Naive thymus-derived CD8-positive, alpha-beta T cell (primary cell): ENCODE results near the gene SOHLH2. TPM values are rescaled to one million over a fixed set of nuclear protein-coding genes. Genes with fewer than 3 reads are reported as not detected.

Experiments used
- ATAC-seq, 2 donors: fragments of 150-1000 bp; cut with Tn5 transposase in 1 of 2; sonication (Bioruptor Pico), chemical (Tn5 transposase) in 1 of 2; 1 replicate in 1 of 2; 2 replicates in 1 of 2; pipeline ENCODE4 v1.10.0; 2021; ENCODE audit warnings: mild to moderate bottlenecking in 2 of 2, moderate library complexity in 2 of 2
- POLR2A ChIA-PET: fragments of 350-600 bp; sonication (Branson Sonifier 250); formaldehyde crosslinking; loops from one replicate; lab custom pipeline; 2021; ENCODE audit warnings: antibody characterized with exemption; lab: Charles Lee
- DNase-seq, 10 donors: peaks; one replicate each; pipeline versions ENCODE4 v3.0.0 to v3.0.0-alpha.2; 2020 to 2022
- H3K27ac Mint-ChIP-seq, 10 donors: one replicate each; pipeline ENCODE4 v1.8.0; 2020 to 2022; ENCODE audit warnings: mild to moderate bottlenecking in 10 of 10, mixed read lengths in 10 of 10, moderate library complexity in 4 of 10, inconsistent platforms in 1 of 10
- H3K27me3 Mint-ChIP-seq, 5 donors: one replicate each; pipeline ENCODE4 v1.8.0; 2021 to 2022; ENCODE audit warnings: mixed read lengths in 5 of 5
- H3K36me3 Mint-ChIP-seq, 3 donors: one replicate each; pipeline ENCODE4 v1.8.0; 2020 to 2022; ENCODE audit warnings: mixed read lengths in 3 of 3, mild to moderate bottlenecking in 2 of 3, inconsistent platforms in 1 of 3
- H3K4me1 Mint-ChIP-seq, 4 donors: one replicate each; pipeline ENCODE4 v1.8.0; 2021 to 2022; ENCODE audit warnings: mixed read lengths in 4 of 4
- H3K4me3 Mint-ChIP-seq, 10 donors: one replicate each; pipeline ENCODE4 v1.8.0; 2020 to 2022; ENCODE audit warnings: mild to moderate bottlenecking in 10 of 10, mixed read lengths in 10 of 10, moderate library complexity in 6 of 10, inconsistent platforms in 1 of 10
- H3K9me3 Mint-ChIP-seq, 9 donors: one replicate each; pipeline ENCODE4 v1.8.0; 2020 to 2022; ENCODE audit warnings: mixed read lengths in 9 of 9, mild to moderate bottlenecking in 3 of 9, inconsistent platforms in 1 of 9, moderate library complexity in 1 of 9
- polyA plus RNA-seq, 3 donors: library from polyadenylated mRNA; unstranded; fragments of 300-500 nt; fragmentation: Illumina TruSeq; gene quantifications; one replicate each; pipeline ENCODE4 v1.2.3, GENCODE V29; 2021
- total RNA-seq, 8 experiments: library from RNA in 2 of 8; stranded (reverse) in 2 of 8; gene quantifications; one replicate each; pipeline ENCODE4 v1.2.3 and lab custom pipeline; 2021 to 2026

SOHLH2 gene
- total and polyA plus RNA-seq, 5 experiments from 2014 or later: not detected

GRCh38 chr13:36219883-36220282 is 5.5 kb upstream of the SOHLH2 start:
- H3K4me3 Mint-ChIP-seq: no peak overlapping the region
- peaks cover 0 to 5% (median under 1%) of the 10 kb centered on the region in 3 donors for H3K36me3 Mint-ChIP-seq
- POLR2A ChIA-PET: no interaction called here
- DNase-seq (no peak), ATAC-seq (no peak)
- peaks cover 0 to 2% (median 0%) of the 10 kb centered on the region in 4 donors for H3K4me1 Mint-ChIP-seq
- H3K27me3 Mint-ChIP-seq: peaks cover 0 to 3% (median 1%) of the 10 kb centered on the region in 5 donors
- H3K9me3 Mint-ChIP-seq: peaks cover 7 to 23% (median 12%) of the 10 kb centered on the region in 9 donors
- no peak overlapping the region for H3K27ac Mint-ChIP-seq

- peaks cover 0 to 2% (median 0%) of the 10 kb centered on the region in 4 donors for H3K4me1 Mint-ChIP-seq
- peaks cover 0 to 3% (median 1%) of the 10 kb centered on the region in 5 donors for H3K27me3 Mint-ChIP-seq
- POLR2A ChIA-PET: no interaction called here
- H3K9me3 Mint-ChIP-seq: peaks cover 0 to 15% (median 5%) of the 10 kb centered on the region in 9 donors
- ATAC-seq (no peak), DNase-seq (no peak)
- H3K4me3 Mint-ChIP-seq: no peak overlapping the region
- peaks cover 0 to 5% (median 0%) of the 10 kb centered on the region in 3 donors for H3K36me3 Mint-ChIP-seq
- H3K27ac Mint-ChIP-seq: no peak overlapping the region
These were observed 3.1 kb upstream of the SOHLH2 start for GRCh38 chr13:36217456-36217855.

GRCh38 chr13:36212789-36213188 is 1.6 kb downstream of the SOHLH2 start:
- no peak for ATAC-seq
- POLR2A ChIA-PET: no interaction called here
- H3K27ac Mint-ChIP-seq: no peak overlapping the region
- peaks cover 0 to 5% (median 0%) of the 10 kb centered on the region in 3 donors for H3K36me3 Mint-ChIP-seq
- H3K9me3 Mint-ChIP-seq: peaks cover 0 to 11% (median 3%) of the 10 kb centered on the region in 9 donors
- peaks cover 0 to 33% (median 6%) of the 10 kb centered on the region in 5 donors for H3K27me3 Mint-ChIP-seq
- no peak overlapping the region for H3K4me3 Mint-ChIP-seq
- H3K4me1 Mint-ChIP-seq: peaks cover 0 to 2% (median 0%) of the 10 kb centered on the region in 4 donors
- no peak for DNase-seq

DNA sequence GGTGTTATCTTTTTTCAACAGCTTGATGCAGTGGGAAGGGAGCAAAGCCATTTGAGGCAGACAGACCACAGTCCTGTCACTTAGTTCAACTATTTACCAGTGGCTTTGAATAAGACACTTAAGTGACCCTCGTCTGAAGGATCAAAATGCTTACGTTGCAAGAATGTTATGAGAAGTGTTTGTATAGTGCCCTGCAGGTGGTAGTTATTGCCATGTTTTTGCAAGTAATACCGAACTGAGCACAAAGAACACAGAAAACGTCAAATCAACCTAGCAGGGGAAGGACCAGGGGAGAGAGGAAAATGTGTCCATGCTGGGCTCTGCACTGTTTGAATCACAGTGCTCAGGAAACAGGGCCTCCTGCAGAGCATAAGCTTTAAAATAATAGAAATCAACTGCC is 2.8 kb downstream of the SOHLH2 start:
- H3K9me3 Mint-ChIP-seq: peaks cover 0 to 8% (median 2%) of the 10 kb centered on the region in 9 donors
- H3K4me1 Mint-ChIP-seq: peaks cover 0 to 2% (median 0%) of the 10 kb centered on the region in 4 donors
- no peak overlapping the region for H3K27ac Mint-ChIP-seq
- H3K27me3 Mint-ChIP-seq: peaks cover 0 to 33% (median 5%) of the 10 kb centered on the region in 5 donors
- POLR2A ChIA-PET: no interaction called here
- no peak for ATAC-seq
- H3K36me3 Mint-ChIP-seq: peaks cover 0 to 5% (median 0%) of the 10 kb centered on the region in 3 donors
- DNase-seq: no peak
- H3K4me3 Mint-ChIP-seq: no peak overlapping the region

GRCh38 chr13:36210738-36211137 is 3.6 kb downstream of the SOHLH2 start:
- Mint-ChIP-seq H3K36me3 (peaks cover 0 to 5% (median 0%) of the 10 kb centered on the region in 3 donors), H3K4me3 (no peak overlapping the region), H3K27ac (no peak overlapping the region), H3K9me3 (peaks cover 0 to 8% (median 2%) of the 10 kb centered on the region in 9 donors), H3K27me3 (peaks cover 0 to 33% (median 5%) of the 10 kb centered on the region in 5 donors), H3K4me1 (peaks cover 0 to 2% (median 0%) of the 10 kb centered on the region in 4 donors)
- POLR2A ChIA-PET: no interaction called here
- no peak for DNase-seq
- ATAC-seq: no peak

DNA sequence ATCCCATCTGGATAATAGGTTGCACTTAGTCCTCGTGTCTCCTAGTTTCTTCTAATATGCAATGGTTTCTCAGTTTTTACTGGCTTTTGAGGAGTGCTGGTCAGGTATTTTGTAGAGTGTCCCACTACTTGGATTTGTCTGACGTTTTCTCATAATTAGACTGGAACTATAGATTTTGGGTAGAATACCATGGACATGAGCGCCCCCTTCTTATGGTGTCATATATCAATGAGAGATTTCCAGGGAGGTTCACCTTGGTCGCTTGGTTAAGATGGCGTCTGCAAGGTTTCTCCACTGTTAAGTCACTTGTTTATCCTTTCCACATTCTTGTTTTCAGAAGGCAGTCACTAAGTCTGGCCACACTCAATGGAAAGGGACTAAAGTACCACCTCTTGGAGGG is 6.7 kb downstream of the SOHLH2 start:
- POLR2A ChIA-PET: no interaction called here
- peaks cover 0 to 6% (median 0%) of the 10 kb centered on the region in 9 donors for H3K9me3 Mint-ChIP-seq
- H3K36me3 Mint-ChIP-seq: no peaks in the 10 kb centered on the region
- no peak overlapping the region for H3K27ac Mint-ChIP-seq
- no peak overlapping the region for H3K4me3 Mint-ChIP-seq
- ATAC-seq (no peak), DNase-seq (no peak)
- H3K4me1 Mint-ChIP-seq: no peaks in the 10 kb centered on the region
- H3K27me3 Mint-ChIP-seq: peaks cover 0 to 33% (median 5%) of the 10 kb centered on the region in 5 donors

- Mint-ChIP-seq H3K4me1 (no peaks in the 10 kb centered on the region), H3K27me3 (peaks cover 0 to 37% (median 8%) of the 10 kb centered on the region in 5 donors), H3K9me3 (peaks cover 0 to 11% (median 0%) of the 10 kb centered on the region in 9 donors), H3K36me3 (no peaks in the 10 kb centered on the region), H3K4me3 (no peak overlapping the region), H3K27ac (no peak overlapping the region)
- POLR2A ChIA-PET: no interaction called here
- ATAC-seq (no peak), DNase-seq (no peak)
These were observed 21.1 kb downstream of the SOHLH2 start for GRCh38 chr13:36193151-36193855.

DNA sequence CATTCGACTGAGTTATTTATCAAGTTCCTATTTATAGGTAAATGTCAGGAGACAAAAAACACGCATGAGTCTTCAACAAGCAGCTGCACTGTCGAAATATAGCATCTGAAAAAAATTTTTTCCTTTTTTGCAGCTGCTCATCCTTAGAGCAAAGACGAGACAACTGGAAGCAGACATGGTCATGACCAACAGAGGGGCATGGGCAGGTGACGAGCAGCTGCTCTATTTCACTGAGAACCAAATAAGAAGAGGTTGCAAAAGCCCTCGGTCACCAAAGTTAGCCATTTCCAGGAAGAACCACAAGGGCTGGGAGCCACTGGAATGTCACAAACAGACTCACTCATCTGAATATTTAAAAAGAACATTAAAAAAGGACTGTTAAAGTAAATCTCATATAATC is 22.2 kb downstream of the SOHLH2 start:
- Mint-ChIP-seq H3K4me1 (no peaks in the 10 kb centered on the region), H3K27ac (no peak overlapping the region), H3K36me3 (no peaks in the 10 kb centered on the region), H3K9me3 (peaks cover 0 to 18% (median 0%) of the 10 kb centered on the region in 9 donors), H3K4me3 (no peak overlapping the region), H3K27me3 (peaks cover 0 to 39% (median 7%) of the 10 kb centered on the region in 5 donors)
- POLR2A ChIA-PET: no interaction called here
- ATAC-seq (no peak), DNase-seq (no peak)

- Mint-ChIP-seq H3K4me1 (no peaks in the 10 kb centered on the region), H3K4me3 (no peak overlapping the region), H3K27me3 (peaks cover 0 to 32% (median 5%) of the 10 kb centered on the region in 5 donors), H3K27ac (no peak overlapping the region), H3K9me3 (peaks cover 0 to 18% (median 0%) of the 10 kb centered on the region in 9 donors), H3K36me3 (no peaks in the 10 kb centered on the region)
- POLR2A ChIA-PET: no interaction called here
- no peak for DNase-seq
- ATAC-seq: no peak
These were observed 23.6 kb downstream of the SOHLH2 start for GRCh38 chr13:36190771-36191170.

- Mint-ChIP-seq H3K9me3 (peaks cover 0 to 18% (median 0%) of the 10 kb centered on the region in 9 donors), H3K4me3 (no peak overlapping the region), H3K4me1 (no peaks in the 10 kb centered on the region), H3K27ac (no peak overlapping the region), H3K27me3 (peaks cover 0 to 22% (median 5%) of the 10 kb centered on the region in 5 donors), H3K36me3 (no peaks in the 10 kb centered on the region)
- POLR2A ChIA-PET: no interaction called here
- ATAC-seq (no peak), DNase-seq (no peak)
These were observed 25.9 kb downstream of the SOHLH2 start for GRCh38 chr13:36188441-36188840.

- H3K36me3 Mint-ChIP-seq: no peaks in the 10 kb centered on the region
- DNase-seq (no peak), ATAC-seq (no peak)
- peaks cover 0 to 13% (median 2%) of the 10 kb centered on the region in 9 donors for H3K9me3 Mint-ChIP-seq
- no peak overlapping the region for H3K27ac Mint-ChIP-seq
- no peak overlapping the region for H3K4me3 Mint-ChIP-seq
- POLR2A ChIA-PET: no interaction called here
- no peaks in the 10 kb centered on the region for H3K4me1 Mint-ChIP-seq
- peaks cover 0 to 13% (median 5%) of the 10 kb centered on the region in 5 donors for H3K27me3 Mint-ChIP-seq
These were observed 30.5 kb downstream of the SOHLH2 start for GRCh38 chr13:36183901-36184300.

GRCh38 chr13:36175621-36176020 is 38.7 kb downstream of the SOHLH2 start:
- POLR2A ChIA-PET: no interaction called here
- Mint-ChIP-seq H3K27me3 (peaks cover 0 to 3% (median 0%) of the 10 kb centered on the region in 5 donors), H3K36me3 (no peaks in the 10 kb centered on the region), H3K27ac (no peak overlapping the region), H3K4me1 (no peaks in the 10 kb centered on the region), H3K4me3 (no peak overlapping the region), H3K9me3 (peaks cover 0 to 12% (median 0%) of the 10 kb centered on the region in 9 donors)
- ATAC-seq (no peak), DNase-seq (no peak)

GRCh38 chr13:36174923-36175322 is 39.4 kb downstream of the SOHLH2 start:
- ATAC-seq (no peak), DNase-seq (no peak)
- Mint-ChIP-seq H3K4me3 (no peak overlapping the region), H3K27me3 (peaks cover 0 to 3% (median 0%) of the 10 kb centered on the region in 5 donors), H3K27ac (no peak overlapping the region), H3K4me1 (no peaks in the 10 kb centered on the region), H3K36me3 (no peaks in the 10 kb centered on the region), H3K9me3 (peaks cover 0 to 10% (median 0%) of the 10 kb centered on the region in 9 donors)
- POLR2A ChIA-PET: no interaction called here
